Kidney tubule cell (primary cell): ENCODE measurements around the gene RASSF5.

Experiments used
- DNase-seq: peaks from one replicate; pipeline ENCODE4 v3.0.0-alpha.2; 2018; ENCODE audit warnings: low spot score

RASSF5 gene

GRCh38 chr1:206551296-206551985, 44.1 kb downstream of the RASSF5 start:
- DNase-seq, result no peak

DNA sequence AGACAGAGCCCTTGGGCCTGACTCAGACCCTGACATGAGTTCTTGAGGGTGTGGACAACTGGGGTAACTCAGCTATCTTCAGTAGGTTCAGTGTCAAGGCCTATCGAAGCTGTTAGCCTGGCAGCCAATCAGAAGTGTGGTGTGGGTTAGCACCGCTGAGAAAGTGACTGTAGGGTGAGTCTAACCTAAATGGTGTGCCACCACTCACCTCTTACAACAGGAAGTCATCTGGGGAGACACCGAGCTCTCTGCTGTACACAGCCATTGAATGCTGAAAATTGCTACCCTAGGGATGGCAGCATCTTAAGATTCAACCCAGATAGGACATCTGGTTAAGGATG, 44.6 kb downstream of the RASSF5 start:
- no peak for DNase-seq

- no peak for DNase-seq
Observed at GRCh38 chr1:206554211-206554610, 46.9 kb downstream of the RASSF5 start.

DNA sequence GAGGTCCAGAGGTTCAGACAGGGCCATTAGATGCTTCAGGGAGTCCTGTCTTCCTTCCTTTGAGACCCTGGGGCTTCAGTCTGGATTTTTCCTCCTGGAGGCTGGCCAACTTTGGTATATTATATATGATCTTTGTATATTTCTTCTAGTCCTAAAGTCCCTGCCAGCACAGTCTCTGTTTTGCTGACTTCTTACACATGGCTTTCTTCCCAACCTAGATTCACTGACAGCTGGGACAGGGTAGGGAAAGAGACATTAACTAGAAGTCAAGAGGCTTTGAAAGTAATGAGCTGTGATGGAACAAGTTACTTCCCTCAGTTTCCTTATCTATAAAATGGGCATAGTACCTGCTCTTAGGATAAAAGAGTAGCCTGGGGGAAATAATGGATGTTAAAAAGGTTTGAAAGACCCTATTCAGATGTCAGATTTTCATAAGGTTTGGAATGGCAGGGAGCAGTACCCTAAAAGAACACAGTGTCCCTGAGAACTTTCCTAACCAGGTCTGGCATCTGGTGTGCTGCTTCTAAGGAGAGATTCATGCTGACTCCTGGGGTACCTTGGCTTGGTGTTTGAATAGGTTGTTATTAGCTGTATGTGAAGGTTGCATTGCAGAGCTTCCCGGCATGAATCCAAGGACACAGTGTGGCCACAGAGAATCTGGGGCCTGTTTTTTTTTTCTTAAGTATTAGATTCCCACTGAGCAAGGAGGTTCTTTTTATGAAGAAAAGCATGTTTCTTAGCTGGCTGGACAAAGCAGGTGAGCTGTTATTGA, 47.6 kb downstream of the RASSF5 start:
- no peak for DNase-seq

DNA sequence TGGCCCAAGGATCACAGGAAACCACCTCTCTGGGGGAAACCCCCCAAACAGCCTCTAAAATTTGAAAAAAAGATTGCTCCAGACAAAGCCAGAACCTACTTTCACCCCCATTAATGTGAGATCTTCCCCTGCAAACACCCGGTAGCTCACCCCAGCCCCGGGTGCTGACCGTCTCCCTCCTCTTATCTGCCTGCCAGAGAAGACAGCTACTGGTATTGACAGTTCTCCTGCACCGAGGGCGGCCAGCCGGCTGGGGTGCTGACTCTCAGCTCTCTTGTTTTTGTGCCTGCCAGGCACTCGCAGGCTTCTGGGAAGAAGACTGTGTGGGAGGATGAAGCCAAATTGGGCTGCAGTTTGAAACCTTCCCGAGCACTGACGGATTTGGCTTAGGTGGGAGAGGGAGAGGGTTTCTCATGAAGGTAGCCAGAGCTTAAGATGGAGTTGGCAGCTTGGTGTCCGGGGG, 48.2 kb downstream of the RASSF5 start:
- DNase-seq, result no peak

DNA sequence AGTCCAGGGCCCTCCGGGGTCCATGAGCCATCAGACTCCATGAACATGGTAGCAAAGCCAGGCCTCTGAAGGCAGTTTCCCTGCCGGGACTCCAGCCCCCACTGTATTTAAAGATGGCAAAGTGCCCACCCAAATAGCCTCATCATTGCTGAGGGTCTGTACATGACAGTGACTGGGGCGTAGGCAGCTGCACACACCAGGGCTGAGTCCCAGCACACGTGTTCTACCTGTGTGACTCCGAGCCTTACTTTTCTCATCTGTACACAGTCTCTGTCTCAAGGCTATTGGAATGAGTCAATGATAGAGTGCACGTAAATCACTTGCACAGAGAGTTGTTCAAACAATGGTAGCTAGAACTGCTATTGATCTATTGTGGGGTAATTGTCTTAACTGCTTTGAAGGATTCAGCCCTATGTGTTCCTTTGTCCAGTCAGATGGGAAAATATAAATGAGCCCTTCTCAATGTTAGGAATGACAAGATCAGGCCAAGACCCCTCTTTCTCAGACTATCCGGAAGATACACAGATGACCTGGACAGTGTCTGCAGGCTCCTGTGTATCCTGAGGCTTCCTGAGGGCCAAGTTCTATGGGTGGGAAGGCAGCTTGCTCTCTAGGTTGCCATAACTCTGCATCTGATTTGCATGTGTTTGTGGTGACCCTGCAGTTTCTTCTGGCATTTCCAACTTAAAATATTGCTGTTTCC, 48.9 kb downstream of the RASSF5 start:
- DNase-seq, result no peak

DNA sequence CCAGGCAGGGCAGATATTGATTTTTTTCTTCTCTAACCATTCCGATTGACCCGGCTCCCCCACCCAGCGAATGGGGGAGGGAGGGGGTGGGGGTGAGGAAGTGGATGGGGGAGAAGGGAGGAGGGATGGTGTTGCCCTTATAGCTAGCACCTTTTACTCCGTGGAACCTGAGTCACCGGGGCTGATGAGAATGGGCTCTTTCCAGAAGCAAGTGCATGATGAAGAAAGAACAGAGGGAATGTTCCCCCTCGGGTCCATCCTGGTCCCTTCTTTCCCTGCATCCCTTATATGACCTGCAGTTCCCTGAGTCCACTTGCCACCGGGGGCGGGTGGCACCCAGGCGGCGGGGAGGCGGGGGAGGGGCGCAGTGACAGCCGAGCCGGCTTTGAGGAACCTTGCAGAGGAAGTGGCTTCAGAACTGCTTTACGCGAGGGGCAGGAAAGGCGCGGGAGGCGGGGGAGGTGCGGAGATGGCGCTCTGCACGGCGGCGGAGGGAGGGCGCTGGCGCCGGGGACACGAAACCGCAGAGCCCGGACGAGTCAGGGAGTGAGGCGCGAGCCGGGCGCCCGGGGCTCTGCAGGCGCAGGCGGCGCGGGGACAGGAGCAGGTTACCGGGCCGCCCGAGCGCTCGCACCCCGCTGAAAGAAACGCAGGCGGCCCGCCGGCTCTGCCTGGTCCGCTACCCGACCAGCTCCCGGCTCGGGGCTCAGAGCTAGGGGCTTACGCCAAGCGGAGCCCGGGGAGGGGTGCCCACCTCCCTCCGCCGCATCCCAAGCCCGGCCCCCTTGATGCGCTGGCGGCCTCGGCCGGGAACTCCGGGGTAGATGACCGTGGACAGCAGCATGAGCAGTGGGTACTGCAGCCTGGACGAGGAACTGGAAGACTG, 49.7 kb downstream of the RASSF5 start:
- peak; percentile 58 for DNase-seq

- no peak for DNase-seq
Observed at GRCh38 chr1:206557636-206558473, 50.5 kb downstream of the RASSF5 start.

DNA sequence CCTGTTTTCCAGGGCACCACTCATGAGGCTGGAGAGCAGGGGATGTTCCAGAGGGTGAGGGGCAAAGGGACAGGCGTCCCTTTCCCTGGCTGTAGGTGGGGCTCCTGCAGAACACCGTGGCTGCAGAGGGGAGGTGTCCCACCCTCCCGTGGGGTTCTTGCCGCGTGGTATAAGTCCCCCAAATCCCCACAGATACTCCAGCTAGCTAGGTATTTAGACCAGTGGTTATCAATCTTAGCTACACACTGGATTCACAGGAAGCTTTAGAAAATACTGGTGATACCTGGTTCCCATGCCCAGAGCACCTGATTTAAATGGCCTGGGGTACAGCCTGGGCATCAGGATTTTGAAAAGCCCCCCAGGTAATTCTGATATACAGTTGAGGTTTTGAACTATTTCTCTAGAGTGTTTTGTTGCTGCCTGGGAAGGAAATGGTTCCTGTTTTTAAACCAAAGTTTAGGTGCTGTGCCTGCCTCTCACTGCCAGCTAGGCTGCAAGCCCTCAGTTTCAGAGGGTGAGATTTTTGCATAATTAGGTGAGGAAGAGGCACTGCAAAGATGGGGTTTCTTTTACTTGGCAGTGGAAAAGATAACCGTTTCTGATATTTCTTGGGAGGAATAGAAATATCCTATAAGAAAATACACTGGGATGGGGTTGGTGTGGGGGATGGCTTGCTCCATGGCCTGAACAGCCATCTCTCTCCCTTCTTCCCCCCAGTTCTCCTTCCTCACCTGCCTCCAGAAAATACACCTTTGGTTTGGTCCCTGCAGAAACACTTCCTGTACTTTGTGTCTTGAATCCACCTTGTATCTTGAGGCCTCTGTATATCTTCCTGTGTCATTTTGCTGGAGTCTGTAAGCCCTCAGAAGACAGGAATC, 51.7 kb downstream of the RASSF5 start:
- DNase-seq, result no peak

DNA sequence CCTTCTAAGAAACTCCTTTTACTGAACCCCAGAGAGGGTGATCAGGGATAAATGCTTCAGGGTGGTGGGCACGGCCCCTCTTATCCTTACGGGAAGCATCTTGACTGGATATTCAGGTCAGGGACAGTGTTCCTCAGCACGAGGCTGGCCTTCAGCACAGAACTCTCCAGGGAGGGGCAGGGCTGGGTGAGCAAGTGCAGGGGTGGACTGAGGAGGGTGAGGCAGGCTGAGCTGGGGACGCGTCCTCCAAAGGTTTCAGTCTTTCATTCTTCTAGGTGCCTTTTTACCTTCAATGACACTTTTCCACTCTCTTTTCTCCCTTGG, 52.3 kb downstream of the RASSF5 start:
- DNase-seq, result no peak

- DNase-seq, result no peak
Observed at GRCh38 chr1:206560007-206560716, 52.8 kb downstream of the RASSF5 start.

DNA sequence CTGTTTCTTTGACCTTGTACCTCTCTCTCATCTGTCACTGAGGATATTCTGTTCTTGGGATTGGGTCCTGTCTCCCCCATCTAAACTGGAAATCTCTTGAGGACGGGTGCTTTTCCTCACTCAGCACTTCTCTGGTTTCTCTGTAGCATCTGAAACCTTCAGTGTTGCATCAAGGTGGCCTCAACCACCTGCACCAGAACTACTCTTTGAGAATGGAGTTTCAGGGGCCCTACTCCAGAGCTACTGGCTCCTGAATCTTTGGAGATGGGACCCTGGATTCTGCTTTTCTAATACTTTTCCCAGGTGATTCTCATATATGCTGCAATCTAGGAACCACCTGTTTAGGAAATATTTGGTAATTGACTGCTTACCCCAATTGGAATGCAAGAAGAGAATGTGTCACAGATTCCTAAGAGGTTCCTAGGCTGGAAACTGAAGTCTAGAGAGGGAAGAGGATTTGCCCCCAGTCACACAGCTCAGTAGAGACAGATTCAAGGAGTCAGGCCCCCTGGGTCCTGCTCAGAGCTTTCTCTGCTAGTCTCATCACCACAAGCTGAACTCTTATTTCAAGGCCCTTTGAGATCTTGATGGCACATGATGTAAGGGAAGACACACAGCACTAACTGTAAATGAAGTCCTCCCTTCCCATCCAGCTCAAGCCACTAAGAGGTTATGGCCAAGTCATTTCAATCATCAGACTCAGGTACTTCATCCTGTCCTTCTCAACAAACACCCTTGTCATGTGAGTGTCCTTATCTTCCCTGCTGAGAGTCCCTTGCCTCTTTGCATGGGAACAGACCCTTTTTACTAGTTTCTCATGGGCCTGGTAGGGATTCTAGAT, 56.3 kb downstream of the RASSF5 start:
- peak; percentile 49 for DNase-seq

DNA sequence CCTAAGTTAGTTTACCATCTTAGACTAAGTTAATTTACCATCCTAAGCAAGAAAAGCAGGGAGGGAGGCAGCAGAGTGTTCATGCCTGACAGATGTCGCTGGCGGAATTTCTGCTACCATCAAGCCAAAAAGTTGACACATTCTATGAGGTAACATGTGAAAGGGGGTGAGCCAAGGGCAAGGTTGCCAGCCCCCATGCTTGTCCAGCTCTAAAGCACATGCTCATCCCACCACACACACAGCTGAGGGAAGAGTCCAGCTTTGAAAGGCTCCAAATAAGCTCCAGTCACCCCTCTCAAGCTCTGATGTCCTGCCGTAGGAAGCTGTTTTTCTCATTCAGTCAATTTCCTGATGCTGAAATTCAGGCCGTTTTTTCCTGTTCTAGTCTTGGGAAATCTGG, 58.7 kb downstream of the RASSF5 start:
- no peak for DNase-seq

GRCh38 chr1:206566999-206567398, 59.7 kb downstream of the RASSF5 start:
- DNase-seq, result no peak

GRCh38 chr1:206568256-206568655, 60.9 kb downstream of the RASSF5 start:
- no peak for DNase-seq

DNA sequence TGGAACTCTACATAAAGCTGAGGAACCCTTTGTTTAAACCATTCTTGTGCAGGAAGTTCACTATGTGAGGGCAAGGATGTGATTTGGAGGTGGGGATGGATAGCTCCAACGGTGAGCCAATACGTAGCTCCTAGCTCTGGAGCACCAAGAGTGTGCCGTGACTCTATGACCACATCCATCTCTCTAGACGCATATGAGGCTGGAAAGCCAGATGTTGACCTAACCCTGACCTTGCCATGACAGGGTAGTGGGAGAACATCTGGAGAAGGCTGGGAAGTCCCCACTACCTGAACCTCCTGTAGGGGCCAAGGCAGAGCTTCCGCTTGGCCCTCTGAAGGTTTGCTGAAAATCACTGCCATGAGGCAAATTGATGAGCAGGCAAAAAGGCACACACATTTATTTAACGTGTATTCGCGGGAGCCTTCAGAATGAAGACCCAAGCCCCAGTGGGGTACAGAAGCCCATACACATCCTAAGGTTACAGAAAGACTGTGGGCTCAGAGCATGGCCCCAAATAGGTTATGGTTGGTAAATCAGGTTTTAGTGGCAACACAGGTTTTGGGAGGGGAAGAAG, 61.5 kb downstream of the RASSF5 start:
- no peak for DNase-seq

GRCh38 chr1:206569556-206569955, 62.2 kb downstream of the RASSF5 start:
- DNase-seq, result no peak

DNA sequence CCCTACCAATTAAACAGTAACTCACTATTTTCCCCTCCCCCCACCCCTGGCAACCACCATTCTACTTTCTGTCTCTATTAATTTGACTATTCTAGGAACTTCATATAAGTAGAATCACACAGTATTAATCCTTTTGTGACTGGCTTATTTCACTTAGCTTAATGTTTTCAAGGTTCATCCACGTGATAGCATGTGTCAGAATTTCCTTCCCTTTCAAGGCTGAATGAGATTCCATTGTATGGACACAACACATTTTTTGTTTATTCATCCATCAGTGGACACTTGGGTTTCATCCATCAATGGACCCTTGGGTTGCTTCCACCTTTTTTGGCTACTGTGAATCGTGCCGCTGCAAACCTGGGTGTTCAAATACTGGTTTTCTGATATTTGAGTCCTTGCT, 63.2 kb downstream of the RASSF5 start:
- peak; percentile 23 for DNase-seq
